ENCODE data around the gene MYL11. TPM values are rescaled to one million over a fixed set of nuclear protein-coding genes. Genes with fewer than 3 reads are reported as not detected.
A peak's percentile ranks its signal among the peaks of the same experiment; 100 is the strongest.
"Not testable (repeated sequence)": the region's sequence is repeated elsewhere in the genome, so short reads cannot be mapped to it uniquely, and the experiment has no call there.

MYL11 gene
- total RNA-seq, 1 experiment from 2014 or later, result not detected

DNA sequence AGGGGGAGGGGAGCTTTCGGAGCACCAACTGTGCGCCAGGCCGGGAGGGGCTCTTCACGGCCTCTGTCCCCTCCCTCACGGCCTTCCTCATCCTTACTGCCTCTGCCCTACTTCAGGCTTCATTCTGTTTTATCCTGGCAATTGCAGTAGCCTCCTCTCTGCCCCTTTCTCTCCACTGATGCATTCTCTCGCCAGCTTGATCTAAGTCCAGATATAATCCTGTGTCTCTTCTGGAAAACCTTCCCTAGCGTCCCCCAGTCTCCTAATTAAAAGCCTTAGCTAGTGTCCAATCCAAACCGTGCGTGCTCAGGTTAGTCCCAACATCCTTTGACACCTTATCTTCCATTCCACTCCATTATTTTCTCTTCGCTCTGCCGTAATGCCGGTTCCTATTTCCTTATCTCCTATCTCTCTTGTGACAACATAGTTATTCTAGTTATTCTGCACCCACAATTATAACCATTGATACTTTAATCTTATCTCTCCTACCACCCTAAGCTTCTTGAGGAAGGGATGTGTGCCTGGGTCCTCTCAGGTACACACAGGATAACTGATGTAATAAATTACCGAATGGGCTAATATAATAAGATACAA lies 21.5 kb downstream of the MYL11 start:
- no peak for DNase-seq (ENCODE audit: low spot score)

DNA sequence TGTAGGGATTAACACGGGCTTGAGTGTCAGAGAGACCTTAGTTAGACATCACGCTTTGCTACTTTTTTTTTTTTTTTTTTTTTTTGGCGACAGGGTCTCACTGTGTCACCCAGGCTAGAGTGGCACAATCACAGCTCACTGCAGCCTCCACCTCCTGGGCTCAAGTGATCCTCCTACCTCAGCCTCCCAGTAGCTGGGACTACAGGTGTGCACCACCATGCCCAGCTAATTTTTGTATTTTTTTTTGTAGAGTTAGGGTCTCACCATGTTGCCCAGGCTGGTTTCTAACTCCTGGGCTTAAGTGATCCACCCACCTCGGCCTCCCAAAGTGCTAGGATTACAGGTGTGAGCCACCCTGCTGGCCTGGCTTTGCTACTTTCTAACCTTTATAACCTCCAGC lies 22.0 kb downstream of the MYL11 start:
- not testable (repeated sequence) for DNase-seq (ENCODE audit: low spot score)

DNA sequence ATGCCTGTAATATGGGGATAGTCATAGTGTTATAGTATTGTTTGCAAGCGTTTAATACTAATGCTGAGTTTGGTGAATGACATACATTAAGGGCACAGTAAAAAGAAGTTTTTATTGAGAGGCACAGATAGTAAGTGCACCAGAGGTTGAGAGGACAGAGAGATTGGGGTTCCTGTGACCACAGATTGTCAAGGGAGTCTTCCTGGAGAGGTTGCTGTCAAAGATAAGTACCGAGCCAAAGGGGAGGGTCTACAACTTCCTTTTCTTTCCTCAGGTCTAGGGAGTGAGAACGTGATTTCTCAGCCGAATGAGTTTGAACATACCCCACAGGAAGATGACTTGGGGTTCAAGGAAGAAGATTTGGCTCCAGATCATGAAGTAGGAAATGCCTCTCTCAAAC lies 22.5 kb downstream of the MYL11 start:
- no peak for DNase-seq (ENCODE audit: low spot score)

DNA sequence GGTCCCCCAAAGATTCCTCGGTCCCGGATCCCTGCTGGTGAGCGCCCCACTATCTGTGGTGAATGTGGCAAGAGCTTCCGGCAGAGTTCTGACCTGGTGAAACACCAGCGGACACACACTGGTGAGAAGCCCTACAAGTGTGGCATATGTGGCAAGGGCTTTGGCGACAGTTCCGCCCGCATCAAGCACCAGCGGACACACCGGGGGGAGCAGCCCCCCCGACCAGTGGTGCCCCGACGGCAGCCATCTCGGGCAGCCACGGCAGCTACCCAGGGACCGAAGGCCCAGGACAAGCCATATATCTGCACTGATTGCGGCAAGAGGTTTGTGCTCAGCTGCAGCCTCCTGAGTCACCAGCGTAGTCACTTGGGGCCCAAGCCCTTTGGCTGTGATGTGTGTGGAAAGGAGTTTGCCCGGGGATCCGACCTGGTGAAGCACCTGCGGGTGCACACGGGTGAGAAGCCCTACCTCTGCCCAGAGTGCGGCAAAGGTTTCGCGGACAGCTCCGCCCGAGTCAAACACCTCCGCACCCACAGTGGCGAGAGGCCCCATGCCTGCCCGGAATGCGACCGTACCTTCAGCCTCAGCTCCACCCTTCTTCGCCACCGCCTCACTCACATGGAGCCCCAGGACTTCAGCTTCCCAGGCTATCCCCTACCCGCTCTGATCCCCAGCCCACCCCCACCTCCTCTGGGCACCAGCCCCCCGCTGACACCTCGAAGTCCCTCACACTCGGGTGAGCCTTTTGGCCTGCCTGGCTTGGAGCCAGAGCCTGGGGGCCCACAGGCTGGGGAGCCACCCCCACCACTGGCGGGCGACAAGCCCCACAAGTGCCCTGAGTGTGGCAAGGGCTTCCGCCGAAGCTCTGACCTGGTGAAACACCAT lies 23.4 kb downstream of the MYL11 start:
- no peak for DNase-seq (ENCODE audit: low spot score)

DNA sequence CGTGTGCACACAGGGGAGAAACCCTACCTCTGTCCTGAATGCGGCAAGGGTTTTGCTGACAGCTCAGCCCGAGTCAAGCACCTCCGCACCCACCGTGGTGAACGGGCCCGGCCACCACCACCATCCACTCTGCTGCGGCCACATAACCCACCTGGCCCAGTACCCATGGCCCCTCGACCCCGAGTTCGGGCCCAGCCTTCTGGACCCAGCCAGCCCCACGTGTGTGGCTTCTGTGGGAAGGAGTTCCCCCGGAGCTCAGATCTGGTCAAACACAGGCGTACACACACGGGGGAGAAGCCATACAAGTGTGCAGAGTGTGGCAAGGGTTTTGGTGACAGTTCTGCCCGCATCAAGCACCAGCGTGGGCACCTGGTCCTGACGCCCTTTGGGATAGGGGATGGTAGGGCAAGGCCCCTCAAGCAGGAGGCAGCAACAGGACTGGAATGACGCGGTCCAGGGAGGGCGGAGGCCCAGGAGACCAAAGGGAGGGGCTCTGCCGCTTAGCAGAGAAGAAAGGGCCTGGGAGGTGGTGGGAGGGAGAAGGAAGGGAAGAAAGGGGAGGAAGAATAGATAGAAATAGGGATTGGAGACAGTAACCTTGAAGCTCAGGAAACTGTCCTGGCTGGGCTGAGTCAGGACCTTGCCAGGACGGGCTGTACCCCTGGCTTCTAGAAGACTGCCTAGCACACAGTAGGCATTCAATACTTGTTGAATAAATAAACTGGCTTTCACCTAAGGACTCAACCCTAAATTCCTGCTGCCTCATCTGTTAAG lies 24.2 kb downstream of the MYL11 start:
- DNase-seq (ENCODE audit: low spot score), result no peak

DNA sequence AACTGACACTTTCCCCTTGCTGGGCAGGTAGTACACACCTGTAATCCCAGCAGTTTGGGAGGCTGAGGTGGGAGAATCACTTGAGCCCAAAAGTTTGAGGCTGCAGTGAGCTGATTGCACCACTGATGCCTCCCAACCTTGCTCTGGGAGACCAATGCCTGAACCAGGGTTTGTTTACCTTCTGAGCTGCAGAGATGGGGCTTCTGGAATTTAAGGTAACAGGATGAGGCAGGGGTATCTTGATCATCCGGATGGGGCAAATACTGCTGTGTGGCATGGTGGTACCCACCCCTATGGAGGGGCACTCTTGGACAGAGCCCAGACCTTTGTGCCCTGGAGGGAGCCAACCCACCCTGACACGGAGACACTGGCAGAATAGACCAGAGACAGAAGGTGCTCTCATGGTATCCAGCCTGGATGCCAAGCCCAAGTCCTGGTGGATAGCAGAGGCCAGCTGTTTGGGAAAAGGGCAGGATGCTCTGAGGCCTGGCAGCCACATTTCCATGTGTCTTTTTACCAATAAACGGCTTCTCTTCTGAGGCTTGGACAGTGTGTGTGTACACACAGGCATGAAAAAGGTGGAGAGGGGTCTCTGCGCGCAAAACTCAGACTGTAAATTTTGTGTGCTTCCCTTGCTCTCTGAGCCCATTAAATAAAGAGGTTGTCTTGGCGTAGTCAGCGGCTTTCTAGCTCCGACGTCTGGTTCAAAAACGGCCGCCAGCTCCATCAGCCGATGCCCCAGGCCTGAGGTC lies 25.0 kb downstream of the MYL11 start:
- no peak for DNase-seq (ENCODE audit: low spot score)

DNA sequence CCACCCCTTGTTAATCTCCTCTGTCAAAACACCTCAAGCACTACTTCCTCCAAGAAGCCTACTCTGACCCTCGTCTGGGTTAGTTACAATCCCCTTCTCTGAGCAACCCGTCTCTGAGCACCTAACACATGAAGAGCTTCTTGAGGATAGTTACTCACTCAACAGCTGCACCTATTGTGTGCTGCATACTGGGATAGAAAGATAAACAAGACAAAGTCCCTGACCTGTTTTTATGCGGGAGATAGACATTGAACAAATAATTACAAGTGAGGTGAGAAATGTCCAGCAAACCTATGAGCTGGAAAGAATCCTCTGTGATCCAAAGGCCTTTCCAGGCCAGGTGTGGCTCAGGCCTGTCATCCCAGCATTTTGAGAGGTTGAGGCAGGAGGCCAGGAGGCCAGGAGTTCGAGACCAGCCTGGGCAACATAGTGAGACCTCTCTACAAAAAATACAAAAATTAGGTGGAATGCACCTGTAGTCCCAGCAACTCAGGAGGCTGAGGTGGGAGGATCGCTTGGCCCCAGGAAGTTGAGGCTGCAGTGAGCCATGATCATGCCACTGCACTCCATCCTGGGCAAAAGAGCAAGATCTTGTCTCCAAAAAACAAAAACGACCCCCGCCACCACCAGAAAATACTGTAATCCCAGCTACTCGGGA lies 27.3 kb downstream of the MYL11 start:
- DNase-seq (ENCODE audit: low spot score), result no peak

DNA sequence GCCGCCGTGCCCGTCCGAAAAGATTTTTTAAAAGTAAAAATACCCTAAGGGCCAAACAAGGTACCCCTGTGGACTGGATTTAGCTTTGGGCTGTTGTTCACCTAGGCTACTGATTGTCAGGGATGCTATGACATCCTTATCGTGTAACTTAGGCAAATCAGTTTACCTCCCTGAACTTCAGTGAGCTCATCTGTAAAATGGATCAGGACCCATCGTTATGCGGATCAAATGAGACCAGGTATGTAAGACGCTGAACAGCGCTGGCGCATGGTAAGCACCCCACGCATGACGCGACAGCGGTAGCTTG lies 32.1 kb downstream of the MYL11 start:
- no peak for DNase-seq (ENCODE audit: low spot score)

DNA sequence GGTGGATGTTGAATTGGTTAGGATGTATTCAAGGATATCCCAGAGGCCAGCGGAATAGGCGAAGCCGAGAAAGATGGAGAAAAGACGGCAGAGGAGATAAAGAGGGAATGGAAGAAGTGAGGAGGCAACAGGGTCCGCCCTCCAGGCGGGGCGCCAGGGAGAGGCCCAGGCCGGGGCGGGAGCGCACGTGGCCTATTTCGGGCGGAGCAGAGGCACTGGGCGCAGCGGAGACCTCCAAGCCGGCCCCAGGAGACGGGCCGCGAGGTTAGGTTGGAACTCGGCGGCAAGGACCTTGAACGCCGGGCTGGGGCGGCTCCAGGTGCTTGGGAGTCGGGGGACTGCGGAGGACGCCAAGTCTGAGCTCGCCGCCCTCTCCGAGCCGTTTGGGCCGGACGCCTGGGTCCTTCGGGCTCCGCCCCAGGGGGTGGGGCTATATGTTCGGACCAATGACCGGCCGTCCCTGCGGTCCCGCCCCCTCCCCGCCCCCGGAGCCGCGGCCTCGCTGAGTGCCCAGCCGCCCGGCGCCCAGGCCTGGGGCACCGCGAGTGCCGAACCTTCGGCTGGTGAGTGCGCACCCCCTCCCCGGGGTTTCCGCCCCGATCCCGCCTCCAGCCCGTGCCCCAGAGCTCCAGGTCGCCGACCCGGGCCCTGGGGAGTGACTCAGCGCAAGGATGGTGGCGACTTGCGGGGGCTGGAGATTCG lies 32.7 kb downstream of the MYL11 start, which contains the start of gene ZNF771:
TSS of gene ZNF771 (plus strand) at position 505 of the 702 bp plus-strand sequence. CDS start 448 bp downstream, outside the sequence.
- peak; percentile 72 for DNase-seq (ENCODE audit: low spot score)

DNA sequence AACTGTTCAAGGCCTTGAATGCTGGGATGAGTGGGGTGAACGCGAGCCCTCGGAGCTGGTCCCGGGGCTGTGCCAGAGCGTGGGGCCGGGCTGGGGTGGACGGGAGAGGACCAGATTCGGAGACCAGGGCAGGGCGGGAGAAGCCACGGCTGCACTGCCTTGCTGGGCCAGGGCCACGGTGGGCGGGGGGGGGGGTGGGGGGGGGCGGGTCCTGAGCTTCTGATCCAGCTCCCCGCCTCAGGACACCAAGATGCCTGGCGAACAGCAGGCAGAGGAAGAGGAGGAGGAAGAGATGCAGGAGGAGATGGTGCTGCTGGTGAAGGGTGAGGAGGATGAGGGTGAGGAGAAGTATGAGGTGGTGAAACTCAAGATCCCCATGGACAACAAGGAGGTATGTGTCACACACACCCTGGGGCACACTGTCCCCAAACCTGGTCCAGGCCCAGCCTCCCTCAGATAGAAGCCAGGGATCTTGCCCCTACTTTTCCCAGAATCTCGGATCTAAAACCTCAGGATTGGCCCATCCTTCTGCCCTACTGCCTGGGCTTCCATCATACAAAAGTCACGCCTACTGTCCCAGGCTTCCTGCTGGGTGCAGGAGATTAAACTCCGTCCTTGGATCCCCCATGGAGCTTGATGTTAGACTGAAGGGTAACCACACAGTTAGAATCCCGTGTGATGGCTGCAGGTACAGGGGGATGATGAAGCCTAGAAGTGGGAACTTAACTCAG lies 33.4 kb downstream of the MYL11 start:
- DNase-seq (ENCODE audit: low spot score), result no peak

DNA sequence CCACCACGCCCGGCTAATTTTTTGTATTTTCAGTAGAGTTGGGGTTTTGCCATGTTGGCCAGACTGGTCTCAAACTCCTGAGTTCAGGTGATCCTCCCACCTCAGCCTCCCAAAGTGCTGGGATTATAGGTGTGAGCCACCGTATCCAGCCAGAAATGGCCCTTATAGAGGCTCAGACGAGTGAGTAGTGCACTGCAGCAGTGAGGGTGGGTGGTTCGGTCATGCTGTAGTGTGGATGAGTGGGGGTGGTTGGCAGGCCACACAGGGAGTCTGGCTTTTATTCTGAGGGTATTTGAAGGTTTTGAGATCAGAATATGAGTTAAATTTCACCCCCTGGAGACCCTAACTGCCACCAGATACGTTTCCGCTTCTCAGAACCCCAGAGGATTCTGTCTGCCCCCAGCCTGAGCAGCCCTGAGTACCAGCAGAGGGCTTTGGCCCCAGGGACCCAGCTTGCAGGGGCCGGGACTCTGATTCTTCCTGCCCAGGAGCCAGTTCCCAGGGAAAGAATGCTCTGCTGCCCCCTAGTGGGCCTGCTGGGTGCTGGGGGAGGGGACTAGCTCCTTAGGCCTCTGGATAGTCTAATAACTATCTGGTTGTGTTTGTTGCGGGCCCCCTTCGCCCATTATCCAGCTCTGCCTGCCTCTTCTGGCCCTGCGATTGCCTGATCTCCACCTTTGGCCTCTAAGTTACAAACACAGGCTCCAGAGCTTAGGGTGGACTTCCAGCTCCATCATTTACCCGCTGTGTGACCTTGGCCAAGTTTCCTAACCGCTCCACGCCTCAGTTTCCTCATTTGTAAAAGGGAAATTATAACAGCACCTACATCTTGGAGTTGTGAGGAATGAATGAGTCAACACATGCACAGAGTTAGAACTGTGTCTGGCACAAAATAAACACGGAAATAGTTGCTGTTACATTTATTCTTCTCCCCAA lies 34.8 kb downstream of the MYL11 start:
- peak; percentile 67 for DNase-seq (ENCODE audit: low spot score)

DNA sequence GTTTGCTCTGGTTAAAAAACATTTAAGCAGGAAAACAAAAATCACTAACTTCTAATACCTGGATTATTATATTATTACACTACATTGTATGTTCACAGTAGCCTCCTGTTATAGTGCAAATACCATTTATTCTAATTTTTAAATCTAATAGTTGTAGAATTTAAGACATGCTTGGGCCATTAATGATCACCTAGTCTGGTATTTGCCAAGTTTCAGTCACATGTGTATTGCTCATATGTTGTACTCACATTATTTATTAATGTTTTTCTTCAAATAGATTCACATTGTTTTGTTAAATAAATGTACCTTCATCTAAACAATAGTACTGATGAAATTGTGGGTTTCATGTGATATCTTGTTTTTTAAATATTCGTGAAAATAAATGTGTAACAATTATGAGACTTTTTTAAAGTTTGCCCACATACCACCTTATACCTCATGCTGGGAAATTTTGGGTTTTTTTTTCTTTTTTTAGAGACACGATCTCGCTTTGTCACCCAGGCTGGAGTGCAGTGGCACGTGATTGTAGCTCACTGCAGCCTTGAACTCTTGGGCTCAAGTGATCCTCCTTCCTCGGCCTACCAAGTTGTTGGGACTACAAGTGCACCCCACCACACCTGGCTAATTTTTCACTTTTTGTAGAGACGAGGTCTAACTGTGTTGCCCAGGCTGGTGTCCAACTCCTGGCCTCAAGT lies 38.7 kb downstream of the MYL11 start:
- no peak for DNase-seq (ENCODE audit: low spot score)

DNA sequence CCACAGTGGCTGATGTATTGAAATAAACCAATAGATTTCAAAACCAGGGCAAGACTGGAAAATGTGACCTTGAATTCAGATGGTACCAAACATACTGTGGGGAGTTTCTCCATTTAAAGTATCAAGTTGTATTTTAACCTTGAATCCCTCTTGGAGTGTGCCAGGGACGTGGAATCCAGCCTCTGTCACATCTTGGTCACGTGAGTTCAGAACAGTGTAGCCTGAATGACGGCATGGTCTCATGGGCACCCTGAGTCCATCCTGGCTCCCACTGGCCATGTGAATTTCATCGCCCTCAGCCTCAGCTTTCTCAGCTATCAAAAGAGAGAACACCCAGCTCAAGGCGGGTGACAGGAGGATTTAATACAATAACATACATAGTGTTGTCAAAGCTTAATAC lies 39.6 kb downstream of the MYL11 start:
- no peak for DNase-seq (ENCODE audit: low spot score)

DNA sequence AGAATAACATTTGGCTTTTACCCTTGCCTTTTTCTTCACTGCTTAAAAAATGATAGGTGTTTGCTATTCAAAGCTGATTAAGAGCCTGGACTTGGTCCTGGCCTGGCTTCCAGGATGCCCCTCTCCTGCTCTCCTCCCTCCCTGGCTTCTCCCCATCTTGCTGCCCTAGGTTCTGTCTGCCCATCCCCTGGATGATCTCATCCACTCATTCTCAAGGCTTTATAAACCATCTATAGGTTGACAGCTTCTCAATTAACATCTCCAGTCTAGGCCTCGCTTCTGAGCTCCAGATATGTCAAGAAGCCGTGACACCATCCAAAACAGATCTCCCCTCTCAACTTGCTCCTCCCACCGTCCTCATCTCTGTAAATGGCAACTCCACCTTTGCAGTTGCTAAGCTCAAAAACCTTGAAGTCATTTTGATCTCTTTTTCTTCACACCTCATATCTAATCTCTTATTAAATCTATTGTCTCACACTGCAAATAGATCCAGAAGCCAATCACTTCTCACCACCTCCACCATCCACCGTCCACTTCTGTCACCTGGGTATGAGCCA lies 41.5 kb downstream of the MYL11 start:
- no peak for DNase-seq (ENCODE audit: low spot score)

DNA sequence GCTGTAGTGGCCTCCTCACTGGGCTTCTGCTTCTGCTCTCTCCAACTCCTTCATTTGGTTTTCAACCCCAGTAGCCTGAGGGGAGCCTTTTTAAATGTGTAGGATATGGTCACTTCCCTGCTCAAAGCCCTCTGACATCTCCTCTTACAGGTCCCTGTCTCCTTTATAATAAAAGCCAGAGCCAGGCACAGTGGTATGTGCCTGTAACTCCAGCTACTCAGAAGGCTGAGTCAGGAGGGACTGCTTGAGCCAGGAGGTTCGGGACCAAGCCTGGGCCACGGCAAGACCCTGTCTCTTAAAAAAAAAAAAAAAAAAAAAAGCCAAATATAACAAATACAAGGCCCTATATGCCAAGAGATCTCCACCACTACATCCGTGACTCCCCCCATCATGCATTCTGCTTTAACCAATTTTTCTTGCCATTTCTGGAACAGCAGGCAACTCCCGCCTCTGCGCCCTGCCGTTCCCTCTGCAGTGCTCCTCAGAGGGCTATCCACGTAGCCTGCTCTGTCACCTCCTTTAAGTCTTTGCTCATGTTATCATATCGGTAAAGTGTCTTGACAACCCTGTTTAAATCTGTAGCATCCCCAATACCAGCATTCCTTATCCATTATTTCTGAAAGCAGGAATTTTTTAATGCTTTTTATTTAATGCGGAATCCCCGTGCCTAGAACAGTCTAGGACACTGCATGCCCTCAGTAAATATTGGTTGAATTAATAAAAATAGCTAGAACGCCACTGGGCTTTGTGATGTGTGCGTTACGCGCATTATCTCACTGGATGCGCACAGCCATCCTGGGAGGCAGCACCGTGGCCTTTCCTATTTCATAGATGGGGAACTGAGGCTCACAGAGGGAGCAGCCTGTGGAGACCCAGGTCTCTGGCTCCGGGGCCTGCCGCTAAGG lies 42.3 kb downstream of the MYL11 start:
- DNase-seq (ENCODE audit: low spot score), result no peak

DNA sequence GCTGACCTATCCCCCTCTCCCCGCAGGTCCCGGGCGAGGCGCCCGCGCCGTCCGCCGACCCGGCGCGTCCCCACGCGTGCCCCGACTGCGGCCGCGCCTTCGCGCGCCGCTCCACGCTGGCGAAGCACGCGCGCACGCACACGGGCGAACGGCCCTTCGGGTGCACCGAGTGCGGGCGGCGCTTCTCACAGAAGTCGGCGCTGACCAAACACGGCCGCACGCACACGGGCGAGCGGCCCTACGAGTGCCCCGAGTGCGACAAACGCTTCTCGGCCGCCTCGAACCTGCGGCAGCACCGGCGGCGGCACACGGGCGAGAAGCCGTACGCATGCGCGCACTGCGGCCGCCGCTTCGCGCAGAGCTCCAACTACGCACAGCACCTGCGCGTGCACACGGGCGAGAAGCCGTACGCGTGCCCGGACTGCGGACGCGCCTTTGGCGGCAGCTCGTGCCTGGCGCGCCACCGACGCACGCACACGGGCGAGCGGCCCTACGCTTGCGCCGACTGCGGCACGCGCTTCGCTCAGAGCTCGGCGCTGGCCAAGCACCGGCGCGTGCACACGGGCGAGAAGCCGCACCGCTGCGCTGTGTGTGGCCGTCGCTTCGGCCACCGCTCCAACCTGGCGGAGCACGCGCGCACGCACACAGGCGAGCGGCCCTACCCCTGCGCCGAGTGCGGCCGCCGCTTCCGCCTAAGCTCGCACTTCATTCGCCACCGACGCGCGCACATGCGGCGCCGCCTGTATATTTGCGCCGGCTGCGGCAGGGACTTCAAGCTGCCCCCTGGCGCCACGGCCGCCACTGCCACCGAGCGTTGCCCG lies 43.1 kb downstream of the MYL11 start:
- DNase-seq (ENCODE audit: low spot score), result no peak

Data from H4 (cell line).